GM18867 (cell line): ENCODE results near the gene ZC3H18.

ENCODE experiments used
- ATAC-seq: cut with Tn5 transposase; IDR thresholded peaks from one replicate; pipeline ENCODE4 v1.9.1; 2021; ENCODE audit warnings: mild to moderate bottlenecking, moderate library complexity; ENCODE audit not compliant: unreplicated experiment

ZC3H18 gene

GRCh38 chr16:88532434-88533241 is 37.6 kb upstream of the ZC3H18 start:
- no peak for ATAC-seq

DNA sequence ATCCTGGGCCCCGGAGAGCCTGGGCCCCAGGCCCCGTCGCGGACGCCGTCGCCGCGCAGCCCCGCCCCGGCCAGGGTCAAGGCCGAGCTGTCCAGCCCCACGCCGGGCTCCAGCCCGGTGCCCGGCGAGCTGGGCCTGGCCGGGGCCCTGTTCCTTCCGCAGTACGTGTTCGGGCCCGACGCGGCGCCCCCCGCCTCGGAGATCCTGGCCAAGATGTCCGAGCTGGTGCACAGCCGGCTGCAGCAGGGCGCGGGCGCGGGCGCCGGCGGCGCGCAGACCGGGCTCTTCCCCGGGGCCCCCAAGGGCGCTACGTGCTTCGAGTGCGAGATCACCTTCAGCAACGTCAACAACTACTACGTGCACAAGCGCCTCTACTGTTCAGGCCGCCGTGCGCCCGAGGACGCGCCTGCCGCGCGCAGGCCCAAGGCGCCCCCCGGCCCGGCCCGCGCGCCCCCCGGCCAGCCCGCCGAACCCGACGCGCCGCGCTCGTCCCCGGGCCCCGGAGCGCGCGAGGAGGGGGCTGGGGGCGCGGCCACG is 36.8 kb upstream of the ZC3H18 start:
- no peak for ATAC-seq

GRCh38 chr16:88533932-88534637 is 36.1 kb upstream of the ZC3H18 start:
- peak; percentile 63 for ATAC-seq

- peak; percentile 19 for ATAC-seq
These were observed 35.5 kb upstream of the ZC3H18 start for GRCh38 chr16:88534638-88535190.

- ATAC-seq = no peak
These were observed 34.9 kb upstream of the ZC3H18 start for GRCh38 chr16:88535191-88535856.

- no peak for ATAC-seq
These were observed 34.4 kb upstream of the ZC3H18 start for GRCh38 chr16:88535857-88536222.

DNA sequence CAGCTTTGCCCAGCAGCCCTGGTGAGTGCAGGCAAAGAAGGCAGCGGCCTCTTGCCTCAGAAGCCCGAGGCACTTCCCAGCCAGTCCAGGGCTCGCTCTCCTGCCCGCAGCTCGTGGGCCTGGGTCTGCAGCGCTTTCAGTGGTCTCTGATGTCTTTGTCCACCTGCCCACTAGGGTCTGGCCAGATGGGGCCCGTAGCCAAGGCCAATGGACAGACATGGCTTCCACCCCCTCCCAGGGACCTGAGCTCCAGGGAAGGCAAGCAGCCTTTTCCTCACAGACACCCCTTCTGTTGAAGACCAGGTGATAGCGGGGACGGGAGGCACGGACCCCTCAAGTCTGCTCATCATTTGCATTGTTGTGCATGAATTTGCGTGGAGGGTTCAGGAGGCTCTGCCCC is 33.7 kb upstream of the ZC3H18 start:
- ATAC-seq = no peak

- ATAC-seq = no peak
These were observed 33.0 kb upstream of the ZC3H18 start for GRCh38 chr16:88536971-88537751.

DNA sequence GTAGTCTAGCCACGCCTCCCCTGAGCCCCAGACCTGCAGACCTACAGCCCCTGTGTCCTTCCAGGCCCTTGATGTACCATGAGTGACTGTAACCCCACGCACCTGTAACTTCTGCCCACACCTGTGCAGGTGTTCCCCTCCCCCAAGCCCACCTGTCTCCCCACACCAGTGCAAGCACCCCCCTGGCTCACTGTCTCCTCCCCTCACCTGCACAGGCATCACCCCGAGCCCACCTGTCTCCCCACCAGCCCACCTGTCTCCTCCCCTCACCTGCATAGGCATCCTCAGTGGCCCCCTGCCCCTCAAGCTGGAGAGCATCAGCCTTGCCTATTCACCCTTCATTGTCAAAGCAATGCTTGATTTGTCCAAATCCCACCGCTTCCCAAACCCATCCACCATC is 32.3 kb upstream of the ZC3H18 start:
- ATAC-seq = no peak

- no peak for ATAC-seq
These were observed 31.7 kb upstream of the ZC3H18 start for GRCh38 chr16:88538366-88539060.

- ATAC-seq = no peak
These were observed 30.9 kb upstream of the ZC3H18 start for GRCh38 chr16:88539261-88539651.

DNA sequence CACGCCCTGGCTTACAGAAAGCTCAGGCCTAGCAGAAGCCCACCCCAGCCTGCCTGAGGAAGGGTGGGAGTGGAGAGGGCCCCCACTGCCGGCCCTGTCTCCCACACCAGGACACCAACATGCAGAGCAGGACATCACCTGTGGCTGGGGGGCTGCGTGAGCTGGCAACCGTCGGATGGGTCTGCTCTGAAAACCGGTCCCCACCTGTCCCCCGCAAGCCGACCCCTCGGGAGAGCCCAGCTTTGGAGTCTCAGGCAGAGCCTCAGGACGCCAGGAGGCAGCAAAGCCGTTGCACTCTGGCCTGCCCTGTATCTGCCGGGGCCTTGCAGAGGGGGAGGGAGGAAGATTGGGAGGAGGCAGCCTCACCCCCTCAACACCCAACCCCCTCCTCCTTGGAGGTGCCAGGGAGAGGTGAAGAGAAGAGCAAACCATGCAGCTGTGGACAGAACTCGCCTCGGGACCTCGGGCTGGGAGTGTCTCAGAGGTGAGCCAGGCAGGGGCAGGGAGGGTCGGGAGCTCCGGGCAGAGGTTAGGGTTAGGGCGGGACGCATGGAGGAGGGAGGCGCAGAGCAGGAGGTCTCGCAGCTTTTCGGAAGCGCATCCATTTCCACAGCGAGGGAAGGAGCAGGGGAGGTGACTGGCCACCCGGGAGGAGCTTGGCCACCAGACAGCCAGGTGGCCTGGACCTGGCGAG is 30.4 kb upstream of the ZC3H18 start:
- ATAC-seq = no peak

GRCh38 chr16:88540346-88540977 is 29.7 kb upstream of the ZC3H18 start:
- no peak for ATAC-seq

DNA sequence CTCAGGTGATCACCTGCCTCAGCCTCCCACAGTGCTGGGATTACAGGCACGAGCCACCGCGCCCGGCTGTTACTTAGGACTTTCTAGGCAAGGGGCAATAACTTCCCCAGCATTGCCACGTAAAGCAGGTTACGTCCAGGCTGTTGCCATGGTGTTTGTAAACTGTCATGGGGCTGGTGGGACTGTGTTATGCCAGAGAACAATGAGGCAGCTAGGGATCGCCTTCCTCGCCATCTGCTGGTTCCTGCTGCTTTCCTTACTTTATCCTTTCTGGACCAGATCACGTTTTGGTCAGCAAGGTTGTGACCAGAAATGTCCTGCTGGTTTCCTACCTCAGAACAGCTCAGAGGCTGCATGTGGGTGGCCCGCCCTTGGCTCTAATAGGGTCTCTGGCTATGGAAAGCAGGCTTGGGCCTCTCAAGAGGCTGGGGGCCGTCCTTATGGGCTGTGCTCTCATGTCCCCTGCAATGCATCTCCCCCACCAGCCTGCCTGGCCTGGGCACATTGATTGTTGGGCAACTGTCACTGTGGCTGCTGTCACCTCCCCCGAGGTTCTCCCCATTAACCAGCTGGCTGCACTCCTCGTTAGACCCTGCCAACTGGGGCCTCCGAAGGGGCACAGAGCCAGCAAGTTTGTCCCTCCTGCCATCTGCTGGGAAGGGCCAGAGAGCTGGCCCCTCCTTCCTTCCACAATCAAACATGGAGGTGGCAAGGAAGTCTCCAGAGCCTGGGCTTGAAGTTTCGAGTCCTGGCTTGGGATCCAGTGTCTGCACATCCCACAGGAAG is 28.2 kb upstream of the ZC3H18 start:
- no peak for ATAC-seq

DNA sequence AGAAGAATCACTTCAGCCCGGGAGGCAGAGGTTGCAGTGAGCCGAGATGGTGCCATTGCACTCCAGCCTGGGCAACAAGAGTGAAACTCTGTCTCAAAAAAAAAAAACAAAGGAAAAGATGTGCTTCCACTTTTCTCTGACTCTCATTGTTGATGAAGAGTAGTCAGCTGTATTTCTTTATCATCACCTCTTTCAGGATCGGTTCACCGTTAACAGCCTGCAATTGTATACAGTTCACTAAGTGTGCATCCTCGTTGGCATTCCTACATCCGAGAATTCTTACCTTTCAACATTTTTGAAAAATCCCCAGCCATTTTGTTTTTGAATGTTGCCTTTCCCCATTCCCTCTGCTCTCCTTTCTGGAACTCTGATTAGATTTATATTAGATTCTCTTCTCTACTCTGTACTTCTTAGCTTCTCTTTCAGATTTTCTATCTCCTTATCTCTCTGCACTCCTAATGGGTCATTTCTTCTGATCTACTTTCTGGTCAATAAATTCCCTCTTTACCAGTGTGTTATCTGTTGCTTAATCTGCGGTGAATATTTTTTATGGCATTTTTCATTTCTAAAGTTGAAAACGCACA is 26.9 kb upstream of the ZC3H18 start:
- no peak for ATAC-seq

- ATAC-seq = no peak
These were observed 24.4 kb upstream of the ZC3H18 start for GRCh38 chr16:88545781-88546180.

GRCh38 chr16:88548131-88548874 is 21.9 kb upstream of the ZC3H18 start:
- no peak for ATAC-seq
